Measurements from ENCODE around the gene SMYD3. TPM values are rescaled to one million over a fixed set of nuclear protein-coding genes. Genes with fewer than 3 reads are reported as not detected.

Gene SMYD3
- total and polyA plus RNA-seq, 9 of the 15 experiments (the other 6 are each of a cell fraction or from before 2014, with no cell fraction given) = 128 to 440 (median 197) TPM

DNA sequence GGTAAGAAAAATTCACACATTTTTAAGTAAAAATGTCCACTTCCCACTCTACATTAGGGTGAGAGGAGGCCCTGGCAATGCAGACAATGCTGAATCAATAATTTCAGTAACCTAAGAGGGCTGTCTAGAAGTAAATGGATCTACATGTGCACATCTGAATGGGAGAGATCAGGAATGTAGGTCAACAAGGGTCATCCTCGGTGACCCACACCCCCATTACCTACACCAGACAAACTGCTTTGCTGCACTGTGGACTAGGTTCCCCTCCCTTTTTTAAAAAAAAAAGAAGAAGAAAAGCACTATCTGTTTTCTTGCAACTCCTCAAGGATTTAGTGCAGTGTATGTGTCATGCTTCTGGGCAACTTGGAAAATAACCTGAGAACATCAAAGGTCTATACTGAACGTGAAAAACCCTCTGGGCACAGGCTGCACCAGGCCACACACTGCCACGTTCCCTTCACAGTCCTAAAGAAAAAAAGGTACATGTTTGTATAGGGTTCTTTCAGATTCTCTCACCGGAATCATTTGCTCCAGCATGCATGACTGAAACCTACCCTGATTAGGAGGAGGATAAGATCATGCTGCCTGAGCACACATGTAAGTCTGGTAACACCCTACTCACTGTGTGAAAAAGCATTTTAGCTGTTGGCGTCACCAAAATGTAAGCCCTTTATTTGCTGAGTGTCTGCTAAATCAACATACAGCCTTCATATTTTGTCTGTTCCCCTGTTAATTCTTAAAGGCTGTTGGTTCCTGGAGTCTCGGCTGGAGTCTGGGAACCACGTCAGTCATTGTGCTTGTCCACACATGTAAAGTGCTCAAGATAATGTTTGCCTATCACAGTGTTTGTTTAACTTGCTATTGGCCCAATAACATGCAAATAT is 341.0 kb downstream of the SMYD3 start (continued):
- TF ChIP-seq ZNF780A (CRISPR knock-in tag; IDR thresholded peaks at IDR 0.05) (no peak), LCOR (CRISPR knock-in tag; IDR thresholded peaks at IDR 0.05) (no peak), ZKSCAN3 (CRISPR knock-in tag; IDR thresholded peaks at IDR 0.05) (no peak), TRIM28 (IDR thresholded peaks at IDR 0.05) (no peak), ZFX (CRISPR knock-in tag; IDR thresholded peaks at IDR 0.05) (no peak), HNRNPH1 (optimal IDR thresholded peaks at IDR 0.05; ENCODE audit: low read depth, low read length) (no peak), WHSC1 (IDR thresholded peaks at IDR 0.05; ENCODE audit: low read length) (no peak), ZNF197 (CRISPR knock-in tag; IDR thresholded peaks at IDR 0.05; ENCODE audit: low read depth) (0 out of 2 replicates have a peak, but pooled peaks have one; percentile 30), TCF7L2 (IDR thresholded peaks at IDR 0.05; ENCODE audit: low read depth, low read length) (no peak), BCL6 (CRISPR knock-in tag; IDR thresholded peaks at IDR 0.05) (no peak), ZNF586 (CRISPR knock-in tag; conservative IDR thresholded peaks at IDR 0.05) (no peak), ZSCAN32 (CRISPR knock-in tag; IDR thresholded peaks at IDR 0.05) (no peak), HDGF (IDR thresholded peaks at IDR 0.05) (no peak), ESRRA (IDR thresholded peaks at IDR 0.05; ENCODE audit: borderline replicate concordance, low read depth) (no peak), SMARCC2 (IDR thresholded peaks at IDR 0.05; ENCODE audit: low read depth) (0 out of 2 replicates have a peak, but pooled peaks have one; percentile 46), ZNF668 (CRISPR knock-in tag; IDR thresholded peaks at IDR 0.05) (0 out of 2 replicates have a peak, but pooled peaks have one; percentile 3), TEAD4 (IDR thresholded peaks at IDR 0.05; ENCODE audit: low read length) (0 out of 2 replicates have a peak, but pooled peaks have one; percentile 22), TEAD4 (CRISPR knock-in tag; IDR thresholded peaks at IDR 0.05; ENCODE audit: borderline replicate concordance) (no peak), ZNF778 (CRISPR knock-in tag; IDR thresholded peaks at IDR 0.05) (no peak), ZBTB1 (CRISPR knock-in tag; IDR thresholded peaks at IDR 0.05; ENCODE audit: borderline replicate concordance, low read depth) (no peak), SRSF7 (optimal IDR thresholded peaks at IDR 0.05; ENCODE audit: low read depth, low read length) (no peak), KAT8 (IDR thresholded peaks at IDR 0.05; ENCODE audit: low read depth) (no peak), ESRRB (CRISPR knock-in tag; IDR thresholded peaks at IDR 0.05; ENCODE audit: borderline replicate concordance) (no peak), MTA1 (IDR thresholded peaks at IDR 0.05; ENCODE audit: borderline replicate concordance) (peak; percentile 50; the same call in 1 of the 2 replicates), HMG20B (CRISPR knock-in tag; IDR thresholded peaks at IDR 0.05) (no peak)
- TF ChIP-seq, protein P1, sequence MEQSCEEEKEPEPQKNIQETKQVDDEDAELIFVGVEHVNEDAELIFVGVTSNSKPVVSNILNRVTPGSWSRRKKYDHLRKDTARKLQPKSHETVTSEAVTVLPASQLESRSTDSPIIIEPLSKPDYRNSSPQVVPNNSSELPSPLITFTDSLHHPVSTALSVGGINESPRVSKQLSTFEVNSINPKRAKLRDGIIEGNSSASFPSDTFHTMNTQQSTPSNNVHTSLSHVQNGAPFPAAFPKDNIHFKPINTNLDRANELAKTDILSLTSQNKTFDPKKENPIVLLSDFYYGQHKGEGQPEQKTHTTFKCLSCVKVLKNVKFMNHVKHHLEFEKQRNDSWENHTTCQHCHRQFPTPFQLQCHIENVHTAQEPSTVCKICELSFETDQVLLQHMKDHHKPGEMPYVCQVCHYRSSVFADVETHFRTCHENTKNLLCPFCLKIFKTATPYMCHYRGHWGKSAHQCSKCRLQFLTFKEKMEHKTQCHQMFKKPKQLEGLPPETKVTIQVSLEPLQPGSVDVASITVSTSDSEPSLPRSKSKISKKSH (CRISPR knock-in tag; IDR thresholded peaks at IDR 0.05) = no peak
- TF ChIP-seq, protein P2, sequence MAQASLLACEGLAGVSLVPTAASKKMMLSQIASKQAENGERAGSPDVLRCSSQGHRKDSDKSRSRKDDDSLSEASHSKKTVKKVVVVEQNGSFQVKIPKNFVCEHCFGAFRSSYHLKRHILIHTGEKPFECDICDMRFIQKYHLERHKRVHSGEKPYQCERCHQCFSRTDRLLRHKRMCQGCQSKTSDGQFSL (CRISPR knock-in tag; IDR thresholded peaks at IDR 0.05) = no peak
- TF ChIP-seq, protein P2 (tag; IDR thresholded peaks at IDR 0.05) = no peak
- TF ChIP-seq, protein P3, sequence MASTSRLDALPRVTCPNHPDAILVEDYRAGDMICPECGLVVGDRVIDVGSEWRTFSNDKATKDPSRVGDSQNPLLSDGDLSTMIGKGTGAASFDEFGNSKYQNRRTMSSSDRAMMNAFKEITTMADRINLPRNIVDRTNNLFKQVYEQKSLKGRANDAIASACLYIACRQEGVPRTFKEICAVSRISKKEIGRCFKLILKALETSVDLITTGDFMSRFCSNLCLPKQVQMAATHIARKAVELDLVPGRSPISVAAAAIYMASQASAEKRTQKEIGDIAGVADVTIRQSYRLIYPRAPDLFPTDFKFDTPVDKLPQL (IDR thresholded peaks at IDR 0.05; ENCODE audit: extremely low read depth, insufficient read length) = no peak

Measured in K562 (cell line).